Naive thymus-derived CD4-positive, alpha-beta T cell (primary cell): ENCODE data around the gene ICA1L. TPM values are rescaled to one million over a fixed set of nuclear protein-coding genes. Genes with fewer than 3 reads are reported as not detected.
A peak's percentile ranks its signal among the peaks of the same experiment; 100 is the strongest.

Experiments used
- ATAC-seq: fragments of 150-1000 bp; cut with Tn5 transposase; 2 replicates; pipeline ENCODE4 v1.10.0; 2021; ENCODE audit warnings: mild to moderate bottlenecking, moderate library complexity
- CTCF ChIA-PET: fragments of 350-600 bp; sonication (Branson Sonifier 250); formaldehyde crosslinking; loops from one replicate; lab custom pipeline; 2021; ENCODE audit warnings: antibody characterized with exemption; lab: Charles Lee
- POLR2A ChIA-PET: fragments of 350-600 bp; sonication (Branson Sonifier 250); formaldehyde crosslinking; loops from one replicate; lab custom pipeline; 2021; ENCODE audit warnings: antibody characterized with exemption, inconsistent platforms; lab: Charles Lee
- DNase-seq, 9 donors: peaks; one replicate each; pipeline versions ENCODE4 v3.0.0 to v3.0.0-alpha.2; 2020 to 2022; ENCODE audit warnings: mixed read lengths in 1 of 9
- H3K27ac ChIP-seq: one replicate; pipeline ENCODE4 v1.7.0; 2013; ENCODE audit warnings: mild to moderate bottlenecking, low read depth, low read length, moderate library complexity
- H3K27me3 ChIP-seq, 2 donors: one replicate each; pipeline ENCODE4 v1.7.0; 2013; ENCODE audit warnings: low read length in 2 of 2, mild to moderate bottlenecking in 2 of 2, moderate library complexity in 2 of 2; ENCODE audit not compliant: control insufficient read depth in 2 of 2, insufficient read depth in 2 of 2
- H3K36me3 ChIP-seq, 3 experiments: 1 replicate in 2 of 3; 2 replicates in 1 of 3; pipeline ENCODE4 v1.7.0; 2013; ENCODE audit warnings: low read length in 3 of 3, mild to moderate bottlenecking in 3 of 3, moderate library complexity in 1 of 3; ENCODE audit not compliant: insufficient read depth in 3 of 3, control insufficient read depth in 2 of 3
- H3K4me1 ChIP-seq, 2 donors: one replicate each; pipeline ENCODE4 v1.7.0; 2013; ENCODE audit warnings: low read length in 2 of 2, mild to moderate bottlenecking in 2 of 2, moderate library complexity in 1 of 2; ENCODE audit not compliant: control insufficient read depth in 2 of 2, insufficient read depth in 2 of 2
- H3K4me3 ChIP-seq: 2 replicates; pipeline ENCODE4 v1.7.0; 2013; ENCODE audit warnings: mild to moderate bottlenecking, low read length
- H3K9me3 ChIP-seq, 3 experiments: 1 replicate in 2 of 3; 2 replicates in 1 of 3; pipeline ENCODE4 v1.7.0; 2013; ENCODE audit warnings: low read length in 3 of 3; ENCODE audit not compliant: control insufficient read depth in 2 of 3
- H3K27ac Mint-ChIP-seq, 9 donors: one replicate each; pipeline ENCODE4 v1.8.0; 2020 to 2022; ENCODE audit warnings: mixed read lengths in 9 of 9, mild to moderate bottlenecking in 8 of 9, moderate library complexity in 5 of 9, inconsistent platforms in 2 of 9
- H3K27me3 Mint-ChIP-seq, 5 donors: one replicate each; pipeline ENCODE4 v1.8.0; 2021 to 2022; ENCODE audit warnings: mixed read lengths in 5 of 5, mild to moderate bottlenecking in 1 of 5
- H3K36me3 Mint-ChIP-seq, 5 donors: one replicate each; pipeline ENCODE4 v1.8.0; 2020 to 2022; ENCODE audit warnings: mixed read lengths in 5 of 5, mild to moderate bottlenecking in 3 of 5, inconsistent platforms in 1 of 5
- H3K4me1 Mint-ChIP-seq, 7 donors: one replicate each; pipeline ENCODE4 v1.8.0; 2020 to 2022; ENCODE audit warnings: mixed read lengths in 7 of 7, mild to moderate bottlenecking in 3 of 7, inconsistent platforms in 1 of 7
- H3K4me3 Mint-ChIP-seq, 10 donors: one replicate each; pipeline ENCODE4 v1.8.0; 2020 to 2022; ENCODE audit warnings: mild to moderate bottlenecking in 10 of 10, mixed read lengths in 10 of 10, moderate library complexity in 6 of 10, inconsistent platforms in 2 of 10
- H3K9me3 Mint-ChIP-seq, 11 donors: one replicate each; pipeline ENCODE4 v1.8.0; 2020 to 2022; ENCODE audit warnings: mixed read lengths in 11 of 11, mild to moderate bottlenecking in 4 of 11, inconsistent platforms in 1 of 11, moderate library complexity in 1 of 11
- intact Hi-C, 2 donors: fragments of 100-400 bp; cut with micrococcal nuclease; formaldehyde crosslinking; loops; one replicate each; pipeline ENCODE4 v1.15.1; 2023
- polyA plus RNA-seq, 2 donors: library from polyadenylated mRNA; unstranded; fragments of 300-500 nt; fragmentation: Illumina TruSeq; gene quantifications; one replicate each; pipeline ENCODE4 v1.2.3, GENCODE V29; 2021
- total RNA-seq, 6 experiments: library from RNA in 5 of 6; stranded (reverse) in 5 of 6; gene quantifications; 1 replicate in 5 of 6; 2 replicates in 1 of 6; pipeline ENCODE4 v1.2.3 and lab custom pipeline; 2021 to 2026

Gene ICA1L
- total and polyA plus RNA-seq, 7 experiments from 2014 or later: 0.65 to 4.6 (median 2.4) TPM

DNA sequence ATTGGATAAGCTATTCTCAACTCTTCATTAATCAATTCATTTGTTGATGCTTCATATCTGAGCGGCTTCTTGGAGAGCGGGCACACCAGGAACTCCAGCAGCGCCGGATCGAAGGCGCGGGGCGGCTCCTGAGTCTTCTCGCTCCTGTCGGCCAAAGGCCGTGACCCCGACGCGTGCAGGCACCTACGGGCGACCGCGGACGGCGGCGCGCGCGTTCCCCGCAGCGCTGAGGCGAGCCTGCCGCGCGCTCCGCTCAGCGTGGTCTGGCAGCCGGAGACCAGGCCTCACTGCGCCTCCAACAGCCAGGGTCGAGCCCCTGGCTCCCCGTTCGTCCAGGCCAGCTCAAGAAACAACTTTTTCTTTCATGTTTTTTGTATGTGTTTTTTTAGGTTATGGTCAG lies 97.5 kb downstream of the ICA1L start:
- intact Hi-C loops: no loop called here
- POLR2A ChIA-PET: interaction anchor here (0.6 to 1.1 kb wide), 2 partner anchors 10 to 62 kb away, joined by 3 read pairs; no protein-coding TSS in a partner anchor
- CTCF ChIA-PET: no interaction called here

GRCh38 chr2:202773301-202773973 lies 98.1 kb downstream of the ICA1L start:
- no peak for DNase-seq
- H3K4me1 Mint-ChIP-seq: peaks cover 0 to 12% (median 7%) of the 10 kb centered on the region in 7 donors
- no peak overlapping the region for H3K4me3 Mint-ChIP-seq
- intact Hi-C loops: no loop called here
- H3K36me3 ChIP-seq: peaks cover 0 to 35% (median 0%) of the 10 kb centered on the region in 3 experiments
- no peaks in the 10 kb centered on the region for H3K9me3 Mint-ChIP-seq
- H3K27ac ChIP-seq: no peak overlapping the region
- no peak for ATAC-seq
- ChIA-PET POLR2A (interaction anchor here (0.6 to 1.1 kb wide), 3 partner anchors 9 to 729 kb away, joined by 3 to 4 read pairs (median 3); no protein-coding TSS in a partner anchor), CTCF (no interaction called here)
- H3K4me1 ChIP-seq: peaks cover 0 to 5% of the 10 kb centered on the region in 2 donors
- H3K36me3 Mint-ChIP-seq: peaks cover 4 to 57% (median 36%) of the 10 kb centered on the region in 5 donors
- no peak overlapping the region for H3K4me3 ChIP-seq
- H3K27me3 ChIP-seq: no peaks in the 10 kb centered on the region
- H3K27ac Mint-ChIP-seq: no peak overlapping the region
- no peaks in the 10 kb centered on the region for H3K9me3 ChIP-seq
- H3K27me3 Mint-ChIP-seq: no peaks in the 10 kb centered on the region

More for the DNA sequence above, 97.5 kb downstream of the ICA1L start:
- no peaks in the 10 kb centered on the region for H3K9me3 Mint-ChIP-seq
- peak overlapping the region in 1 of 10 donors; percentile 14 for H3K4me3 Mint-ChIP-seq
- H3K27me3 Mint-ChIP-seq: no peaks in the 10 kb centered on the region
- Histone ChIP-seq H3K27ac (no peak overlapping the region), H3K9me3 (no peaks in the 10 kb centered on the region), H3K4me3 (no peak overlapping the region), H3K36me3 (peaks cover 0 to 42% (median 0%) of the 10 kb centered on the region in 3 experiments), H3K27me3 (no peaks in the 10 kb centered on the region), H3K4me1 (peaks cover 0 to 4% of the 10 kb centered on the region in 2 donors)
- H3K36me3 Mint-ChIP-seq: peaks cover 7 to 64% (median 36%) of the 10 kb centered on the region in 5 donors
- DNase-seq (no peak), ATAC-seq (no peak)
- H3K27ac Mint-ChIP-seq: peak overlapping the region in 2 of 9 donors; percentile 9 to 64
- peaks cover 0 to 16% (median 7%) of the 10 kb centered on the region in 7 donors for H3K4me1 Mint-ChIP-seq

- H3K27ac Mint-ChIP-seq: no peak overlapping the region
- no peaks in the 10 kb centered on the region for H3K9me3 ChIP-seq
- no peak for ATAC-seq
- no peak overlapping the region for H3K4me3 ChIP-seq
- H3K27me3 Mint-ChIP-seq: no peaks in the 10 kb centered on the region
- peaks cover 0 to 8% of the 10 kb centered on the region in 2 donors for H3K4me1 ChIP-seq
- peaks cover 4 to 20% (median 15%) of the 10 kb centered on the region in 7 donors for H3K4me1 Mint-ChIP-seq
- peaks cover 4 to 52% (median 36%) of the 10 kb centered on the region in 5 donors for H3K36me3 Mint-ChIP-seq
- H3K9me3 Mint-ChIP-seq: no peaks in the 10 kb centered on the region
- H3K27ac ChIP-seq: no peak overlapping the region
- H3K36me3 ChIP-seq: peaks cover 0 to 25% (median 0%) of the 10 kb centered on the region in 3 experiments
- H3K27me3 ChIP-seq: no peaks in the 10 kb centered on the region
- no peak for DNase-seq
- POLR2A ChIA-PET: interaction anchor here (1.1 kb wide), 1 partner anchor 137 kb away, joined by 3 read pairs; no protein-coding TSS in a partner anchor
- H3K4me3 Mint-ChIP-seq: no peak overlapping the region
- intact Hi-C loops: no loop called here
- CTCF ChIA-PET: interaction anchor here (1.1 kb wide), 1 partner anchor 183 kb away, joined by 3 read pairs; no protein-coding TSS in a partner anchor
Observed at GRCh38 chr2:202771741-202772460, 99.7 kb downstream of the ICA1L start.

DNA sequence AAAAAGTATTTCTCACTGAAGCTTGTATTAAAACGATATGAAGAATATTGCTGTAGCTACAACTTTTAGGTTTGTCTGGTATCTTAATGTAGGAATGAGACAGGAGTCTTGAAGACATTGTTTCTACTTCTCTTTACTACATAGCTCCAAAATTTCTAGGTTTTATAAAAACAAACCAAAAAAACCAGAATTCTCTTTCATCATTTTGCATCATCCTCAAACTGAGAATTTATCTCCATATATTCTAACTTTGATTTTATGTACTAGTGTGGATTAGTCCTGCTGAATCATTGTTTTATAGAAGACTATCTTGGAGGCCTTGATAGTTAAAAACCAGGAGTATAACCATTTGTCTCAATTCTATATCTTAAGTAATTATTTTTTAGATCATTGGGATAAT lies 100.2 kb downstream of the ICA1L start:
- CTCF ChIA-PET: no interaction called here
- peaks cover 0 to 30% (median 0%) of the 10 kb centered on the region in 3 experiments for H3K36me3 ChIP-seq
- no peak for ATAC-seq
- Mint-ChIP-seq H3K9me3 (no peaks in the 10 kb centered on the region), H3K27ac (no peak overlapping the region), H3K36me3 (peaks cover 4 to 52% (median 37%) of the 10 kb centered on the region in 5 donors), H3K4me3 (no peak overlapping the region), H3K4me1 (peaks cover 4 to 25% (median 15%) of the 10 kb centered on the region in 7 donors), H3K27me3 (no peaks in the 10 kb centered on the region)
- no peaks in the 10 kb centered on the region for H3K27me3 ChIP-seq
- H3K4me1 ChIP-seq: peaks cover 0 to 8% of the 10 kb centered on the region in 2 donors
- no peak overlapping the region for H3K27ac ChIP-seq
- intact Hi-C loops: no loop called here
- DNase-seq: no peak
- POLR2A ChIA-PET: interaction anchor here (1.1 kb wide), 1 partner anchor 136 kb away, joined by 3 read pairs; no protein-coding TSS in a partner anchor
- H3K4me3 ChIP-seq: no peak overlapping the region
- no peaks in the 10 kb centered on the region for H3K9me3 ChIP-seq

DNA sequence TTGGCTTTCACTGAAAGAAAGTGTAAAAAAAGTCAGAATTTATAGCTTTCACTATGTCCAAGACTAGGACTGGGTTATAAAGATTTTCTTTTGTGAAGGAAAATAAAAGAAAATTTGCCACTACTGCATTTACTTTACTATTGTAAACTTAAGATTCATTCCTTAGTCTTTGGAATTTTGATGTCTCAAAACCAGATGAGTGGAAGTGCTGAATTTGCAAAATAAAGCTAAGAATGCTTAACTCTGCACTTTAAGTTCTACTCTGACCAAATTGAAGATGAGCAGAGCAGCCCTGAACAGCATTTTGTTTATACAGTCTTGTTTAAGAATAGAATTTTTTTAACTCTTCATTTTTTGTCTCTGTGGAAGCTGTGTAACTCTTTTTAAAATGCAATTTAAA lies 102.4 kb downstream of the ICA1L start:
- CTCF ChIA-PET: interaction anchor here (0.7 kb wide), 1 partner anchor 80 kb away, joined by 3 read pairs; no protein-coding TSS in a partner anchor
- Histone ChIP-seq H3K4me3 (no peak overlapping the region), H3K4me1 (peaks cover 0 to 11% of the 10 kb centered on the region in 2 donors), H3K27me3 (no peaks in the 10 kb centered on the region), H3K9me3 (no peaks in the 10 kb centered on the region), H3K27ac (no peak overlapping the region), H3K36me3 (peaks cover 0 to 27% (median 0%) of the 10 kb centered on the region in 3 experiments)
- DNase-seq: no peak
- intact Hi-C loops: no loop called here
- Mint-ChIP-seq H3K4me1 (peaks cover 4 to 38% (median 25%) of the 10 kb centered on the region in 7 donors), H3K27ac (peak overlapping the region in 1 of 9 donors; percentile 75), H3K36me3 (peaks cover 4 to 52% (median 36%) of the 10 kb centered on the region in 5 donors), H3K9me3 (no peaks in the 10 kb centered on the region), H3K27me3 (no peaks in the 10 kb centered on the region), H3K4me3 (no peak overlapping the region)
- POLR2A ChIA-PET: interaction anchor here (0.9 to 1.4 kb wide), 3 partner anchors 134 to 141 kb away, joined by 3 to 6 read pairs (median 3); partner anchors contain the start of gene FAM117B
- ATAC-seq: no peak

DNA sequence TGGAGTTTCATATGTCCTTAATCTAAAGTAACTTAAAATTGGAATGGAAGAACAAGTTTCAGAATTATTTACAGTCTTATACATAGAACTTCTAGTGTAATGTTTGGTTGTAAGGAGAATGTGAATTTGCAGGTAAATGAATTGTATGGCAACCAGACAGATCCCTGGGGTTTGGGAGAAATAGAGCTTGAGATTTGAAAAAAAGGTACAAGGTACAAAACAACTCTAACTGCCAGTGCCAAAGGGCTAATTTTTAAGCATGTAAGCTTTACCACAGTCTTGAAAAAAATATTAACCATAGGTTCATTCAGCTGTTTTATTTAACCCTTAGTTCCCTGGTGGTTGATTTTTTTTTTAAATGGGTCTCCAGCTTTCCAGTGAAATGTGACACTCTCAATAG lies 103.3 kb downstream of the ICA1L start:
- intact Hi-C loops: no loop called here
- Histone ChIP-seq H3K4me1 (peaks cover 0 to 20% of the 10 kb centered on the region in 2 donors), H3K27ac (no peak overlapping the region), H3K27me3 (no peaks in the 10 kb centered on the region), H3K36me3 (peaks cover 0 to 19% (median 0%) of the 10 kb centered on the region in 3 experiments), H3K9me3 (no peaks in the 10 kb centered on the region), H3K4me3 (no peak overlapping the region)
- H3K27ac Mint-ChIP-seq: peak overlapping the region in 6 of 9 donors; percentile 5 to 82 (median 35)
- peaks cover 7 to 47% (median 34%) of the 10 kb centered on the region in 7 donors for H3K4me1 Mint-ChIP-seq
- peak overlapping the region in 2 of 10 donors; percentile 6 to 10 for H3K4me3 Mint-ChIP-seq
- H3K9me3 Mint-ChIP-seq: peaks cover 0 to 5% (median 0%) of the 10 kb centered on the region in 11 donors
- ATAC-seq: no peak
- POLR2A ChIA-PET: interaction anchor here (0.5 to 1.4 kb wide), 3 partner anchors 11 to 171 kb away, joined by 4 to 6 read pairs (median 4); partner anchors contain the start of gene FAM117B
- no peak for DNase-seq
- CTCF ChIA-PET: interaction anchor here (0.7 kb wide), 1 partner anchor 79 kb away, joined by 3 read pairs; no protein-coding TSS in a partner anchor
- H3K36me3 Mint-ChIP-seq: peaks cover 4 to 53% (median 36%) of the 10 kb centered on the region in 5 donors
- H3K27me3 Mint-ChIP-seq: no peaks in the 10 kb centered on the region
